Measurements from ENCODE around the gene PIK3C2B.
A peak's percentile ranks its signal among the peaks of the same experiment; 100 is the strongest.

Gene PIK3C2B

DNA sequence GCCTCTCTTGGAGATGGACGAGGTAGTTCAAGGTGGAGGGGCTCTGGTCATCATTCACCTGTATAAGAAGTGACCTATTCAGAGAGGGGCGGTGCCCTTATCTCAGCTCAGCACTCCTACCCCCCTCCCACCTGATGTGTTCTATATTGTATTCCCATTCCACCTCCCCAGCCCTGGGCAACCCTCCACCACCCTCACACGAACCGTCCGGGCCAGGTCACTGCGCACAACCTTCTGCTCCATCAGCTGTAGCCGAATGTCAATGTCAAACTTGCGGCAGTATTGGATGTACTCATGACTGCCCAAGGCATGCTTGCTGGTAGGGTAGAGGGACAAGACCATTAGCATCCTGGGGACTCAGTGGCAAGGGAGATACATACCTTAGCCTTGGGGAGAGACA lies 34.3 kb downstream of the PIK3C2B start:
- DNase-seq, result no peak

DNA sequence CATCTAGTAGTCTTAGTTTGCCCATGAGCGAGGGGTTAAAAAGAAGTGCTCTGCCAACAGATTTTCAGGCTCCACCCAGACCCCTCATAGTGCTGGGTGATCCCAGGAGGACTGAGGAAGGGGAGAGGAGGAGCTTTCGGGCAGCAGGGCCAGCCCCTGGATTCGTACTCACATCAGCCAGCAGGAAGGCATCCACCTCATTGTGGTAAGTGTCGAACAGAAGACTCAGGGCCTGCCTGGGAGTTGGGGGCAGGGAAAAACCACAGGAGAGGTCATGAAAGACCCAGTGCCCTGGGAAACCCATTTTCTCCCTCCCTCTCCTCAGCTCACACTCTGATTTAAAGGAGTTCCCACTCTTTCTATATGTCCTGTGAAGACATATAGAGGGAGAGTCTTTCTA lies 34.9 kb downstream of the PIK3C2B start:
- DNase-seq, result no peak

DNA sequence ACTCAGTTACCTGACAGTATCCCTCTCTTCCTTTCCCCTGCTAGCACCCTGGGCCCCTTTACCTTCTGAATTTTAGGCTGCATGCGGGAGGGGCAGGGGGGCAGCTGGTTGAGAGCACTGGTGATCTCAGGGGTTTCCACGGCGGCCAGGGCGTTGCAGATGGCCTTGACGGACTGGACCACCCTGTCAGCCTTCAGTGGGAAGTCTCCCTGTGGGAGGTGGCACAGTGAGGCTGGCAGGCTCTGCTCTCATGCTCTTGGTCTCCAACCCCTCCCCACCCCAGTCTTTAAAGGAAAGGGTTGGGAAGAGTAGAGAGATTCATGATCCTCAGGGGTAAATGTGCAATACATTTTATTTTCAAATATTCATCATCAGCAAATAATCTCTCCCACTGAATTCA lies 36.9 kb downstream of the PIK3C2B start:
- no peak for DNase-seq

DNA sequence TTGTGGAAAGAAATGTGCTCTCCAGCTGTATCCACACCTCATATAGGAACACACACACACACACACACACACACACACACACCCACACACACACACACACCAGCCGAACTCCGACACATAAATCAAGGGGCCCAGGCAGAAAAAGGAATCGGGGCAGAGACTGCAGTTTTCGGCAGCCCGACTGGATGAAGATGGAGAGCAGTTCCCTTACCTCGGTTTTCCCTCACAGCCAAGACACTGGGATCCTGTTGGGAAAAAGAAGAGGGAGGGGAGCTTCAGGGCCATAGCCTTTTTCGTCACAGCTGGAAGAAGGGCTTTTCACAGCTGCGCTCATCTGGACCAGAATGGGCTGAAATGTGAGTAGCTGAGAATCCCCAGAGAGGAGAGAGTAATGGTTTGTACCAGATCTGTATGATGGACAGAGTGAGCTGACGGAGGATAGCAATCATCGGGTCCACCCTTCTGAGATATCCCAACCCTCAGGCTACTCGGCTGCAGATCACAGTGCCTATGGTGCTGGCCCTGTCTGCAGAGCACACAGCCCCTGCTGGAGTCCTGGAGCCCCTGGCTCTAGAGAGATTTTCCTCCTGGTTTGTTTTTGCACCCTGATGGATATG lies 37.7 kb downstream of the PIK3C2B start:
- no peak for DNase-seq

DNA sequence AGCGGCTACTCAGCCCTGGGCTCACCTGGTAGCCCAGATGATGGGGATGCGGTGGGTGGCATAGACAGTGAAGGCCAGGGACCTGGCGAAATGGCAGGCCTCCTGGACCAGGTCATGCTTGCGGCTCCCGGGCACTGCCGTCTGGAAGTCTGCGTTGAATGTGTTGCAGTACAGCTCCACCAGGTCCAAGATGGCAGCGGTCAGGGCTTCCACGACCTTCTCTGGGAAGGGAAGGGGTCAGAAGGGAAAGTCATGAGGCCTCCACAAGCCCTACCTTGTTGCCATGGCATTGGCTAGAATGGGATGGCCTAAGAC lies 38.8 kb downstream of the PIK3C2B start:
- DNase-seq, result no peak

DNA sequence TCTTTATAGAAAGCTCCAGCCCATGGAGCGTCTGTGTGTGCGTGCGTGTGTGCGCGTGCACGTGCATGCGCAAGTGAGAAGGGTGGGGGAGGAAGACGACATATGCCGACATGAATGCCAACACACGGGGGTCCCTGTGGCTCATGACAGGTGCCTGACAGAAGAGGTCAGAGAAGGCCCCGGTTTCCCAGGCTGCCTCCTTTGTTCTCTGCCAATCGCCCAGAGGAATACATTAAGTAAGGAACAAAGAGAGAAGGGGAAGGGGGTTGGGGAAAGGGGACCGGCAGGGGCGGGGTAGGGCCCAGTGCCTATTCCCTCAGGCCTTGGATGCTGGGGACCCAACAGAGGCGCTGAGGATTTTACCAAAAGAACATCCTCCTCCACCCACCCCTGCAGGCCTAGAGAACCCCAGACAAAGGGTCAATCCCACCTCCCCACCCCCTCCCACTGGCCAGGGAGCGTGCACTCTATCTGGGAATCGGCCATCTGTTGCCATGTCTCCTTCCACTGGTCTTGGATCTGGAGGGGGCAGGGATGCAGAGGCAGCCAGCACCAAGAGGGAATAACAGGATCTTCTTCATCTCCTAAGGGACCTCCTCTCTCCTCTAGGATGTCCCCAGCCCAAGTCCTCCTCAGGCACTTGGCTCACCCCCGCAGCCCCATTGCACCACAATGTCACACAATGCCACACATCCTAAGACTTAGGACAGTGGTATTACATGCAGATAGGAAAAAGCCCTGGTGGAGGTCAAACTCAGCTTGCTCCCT lies 39.4 kb downstream of the PIK3C2B start:
- DNase-seq, result no peak

DNA sequence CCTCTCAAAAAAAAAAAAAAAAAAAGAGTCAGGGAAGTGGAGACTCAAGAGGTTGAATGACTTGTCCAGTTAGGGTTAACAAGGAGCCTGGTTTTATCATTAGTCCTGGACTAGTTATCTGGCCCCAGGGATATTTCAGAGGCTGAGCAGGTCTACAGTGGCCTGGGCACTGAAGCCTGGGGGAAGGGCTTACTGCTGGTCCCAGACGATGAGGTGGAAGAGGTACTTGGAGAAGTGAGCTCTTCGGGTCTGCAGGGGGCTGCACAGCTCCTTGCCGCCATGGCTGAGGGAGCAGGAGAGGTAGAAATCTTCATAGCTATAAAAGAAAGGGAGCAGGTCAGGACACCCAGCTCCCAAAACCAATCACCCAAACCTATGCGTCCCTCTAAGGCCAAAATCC lies 40.1 kb downstream of the PIK3C2B start:
- no peak for DNase-seq

DNA sequence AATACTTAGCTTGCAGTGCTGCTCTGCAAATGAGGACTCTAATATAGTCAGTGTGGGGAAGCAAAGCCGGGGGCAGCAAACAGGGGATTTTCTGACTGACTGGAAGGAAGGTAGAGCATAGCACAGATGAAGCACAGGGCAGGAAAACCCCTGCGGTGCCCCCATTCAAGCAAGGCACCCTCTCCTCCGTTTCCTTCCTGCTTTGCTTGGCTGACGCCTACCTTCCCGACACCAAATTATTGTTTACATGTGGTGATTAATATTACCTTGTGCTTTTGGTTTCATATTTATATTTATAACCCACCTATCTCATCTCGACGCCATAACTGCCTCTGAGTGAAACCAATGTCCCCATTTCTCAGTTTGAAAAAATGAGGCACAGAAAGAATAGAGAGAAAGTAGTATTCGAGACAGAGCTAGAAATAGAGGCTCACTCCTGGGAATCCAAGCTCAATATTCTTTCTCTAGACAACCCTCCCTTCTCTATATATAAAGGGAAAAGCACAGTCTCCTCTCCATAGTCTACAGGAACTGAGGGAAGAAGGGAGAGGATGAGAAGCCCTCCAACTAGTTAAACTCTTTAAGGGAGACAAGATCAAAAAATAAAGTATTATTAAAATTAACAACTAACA lies 41.3 kb downstream of the PIK3C2B start:
- peak; percentile 51 to 74 (median 65) for DNase-seq

DNA sequence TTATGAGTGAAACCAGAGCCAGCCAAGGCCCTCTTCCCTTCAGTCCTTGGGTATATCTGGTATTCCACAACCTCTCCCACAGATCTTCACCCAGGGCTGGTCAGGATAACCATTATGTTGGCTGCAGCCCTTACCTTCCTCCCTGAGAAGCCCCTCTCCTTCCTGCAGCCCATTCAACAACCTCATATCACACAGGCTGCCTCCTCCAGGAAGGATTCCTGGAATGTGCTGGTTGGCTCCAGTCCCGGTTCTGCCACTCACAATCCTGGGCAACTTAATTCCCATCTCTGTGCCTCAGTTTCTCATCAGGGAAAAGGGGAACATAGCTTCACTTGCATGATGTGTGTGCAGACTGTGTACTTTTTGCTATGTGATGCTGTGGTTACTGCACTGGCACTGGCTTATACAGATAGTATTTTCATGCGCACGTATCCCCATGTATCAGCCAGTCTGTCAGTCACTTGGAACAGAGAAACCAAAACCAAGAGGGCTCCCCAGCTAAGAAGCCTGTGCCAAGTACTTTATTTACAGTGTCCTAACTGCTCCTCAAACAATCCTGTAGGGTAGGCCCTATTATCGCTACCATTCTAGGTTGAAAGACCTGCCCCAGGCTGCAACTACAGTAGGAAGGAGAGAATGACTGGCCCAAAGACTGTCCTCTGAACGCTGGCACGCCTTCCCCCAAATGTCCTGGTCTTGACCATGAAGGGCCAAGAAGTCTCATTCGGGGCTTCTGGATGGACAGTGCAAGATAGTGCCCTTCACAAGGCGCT lies 43.1 kb downstream of the PIK3C2B start:
- no peak for DNase-seq

DNA sequence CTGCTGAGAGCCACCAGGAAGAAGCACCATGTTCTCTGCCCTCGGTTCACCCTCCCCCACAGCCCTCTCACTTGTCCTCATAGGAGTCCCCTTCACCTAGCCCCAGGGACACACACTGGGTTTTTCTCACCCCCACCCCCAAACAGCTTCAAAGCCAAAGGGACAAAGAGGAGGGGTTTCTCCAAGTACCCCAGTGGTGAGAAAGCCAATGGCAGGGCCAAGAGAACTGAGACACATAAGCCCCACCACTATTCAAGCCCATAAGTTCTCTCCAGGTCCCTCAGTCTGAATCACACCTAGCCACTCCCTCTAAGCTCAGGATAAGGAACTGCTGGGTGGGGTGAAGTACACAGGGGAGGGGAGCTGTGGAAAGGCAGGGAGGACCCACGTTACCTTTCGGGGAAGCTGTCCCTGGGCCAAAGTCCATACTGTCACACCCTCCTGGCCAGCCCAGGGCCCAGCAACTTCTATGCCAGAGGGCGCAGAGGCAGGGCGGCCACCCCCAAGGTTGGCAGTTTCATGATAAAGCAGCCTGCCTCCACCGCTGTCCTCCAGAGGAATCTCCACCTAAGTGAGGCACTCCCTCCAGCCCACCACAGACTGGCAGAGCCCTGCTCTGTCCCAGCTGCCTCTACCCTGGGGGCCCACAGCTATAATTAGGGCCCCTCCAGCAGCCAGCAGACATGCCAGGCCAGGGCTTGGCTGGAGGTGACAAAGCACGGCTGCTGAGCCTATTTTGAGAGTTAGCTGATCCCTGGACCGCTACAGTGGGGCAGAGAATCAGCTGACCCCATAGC lies 43.9 kb downstream of the PIK3C2B start:
- DNase-seq, result no peak

DNA sequence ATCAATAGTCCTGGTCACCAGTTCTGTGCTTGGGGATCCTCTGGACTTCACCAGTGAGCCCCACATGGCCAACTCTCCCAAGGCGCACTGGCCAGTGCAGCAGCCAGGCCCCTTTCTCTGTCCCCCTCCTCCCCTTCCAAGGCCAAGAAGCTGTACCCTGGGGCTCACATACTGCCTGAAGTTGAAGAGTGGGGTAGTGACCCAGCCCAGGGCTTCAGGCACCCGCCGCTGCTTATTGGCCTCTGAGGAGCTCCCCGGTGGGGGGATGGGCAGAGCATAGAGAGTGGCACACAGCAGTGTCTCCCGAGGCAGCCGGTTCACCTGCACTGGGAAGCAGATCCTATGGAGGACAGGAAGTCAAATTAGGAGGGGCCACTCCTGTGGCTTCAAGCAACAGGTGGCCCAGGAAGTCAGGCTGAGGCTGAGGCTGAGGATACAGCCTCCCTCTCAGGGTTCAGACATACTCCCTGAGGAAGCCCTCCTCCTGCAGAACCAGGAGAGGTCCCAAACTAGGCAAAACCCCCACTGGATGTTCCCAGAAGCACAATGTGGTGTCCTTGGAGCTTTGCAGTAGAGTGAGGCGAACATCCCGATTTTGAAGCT lies 44.8 kb downstream of the PIK3C2B start:
- DNase-seq, result no peak

DNA sequence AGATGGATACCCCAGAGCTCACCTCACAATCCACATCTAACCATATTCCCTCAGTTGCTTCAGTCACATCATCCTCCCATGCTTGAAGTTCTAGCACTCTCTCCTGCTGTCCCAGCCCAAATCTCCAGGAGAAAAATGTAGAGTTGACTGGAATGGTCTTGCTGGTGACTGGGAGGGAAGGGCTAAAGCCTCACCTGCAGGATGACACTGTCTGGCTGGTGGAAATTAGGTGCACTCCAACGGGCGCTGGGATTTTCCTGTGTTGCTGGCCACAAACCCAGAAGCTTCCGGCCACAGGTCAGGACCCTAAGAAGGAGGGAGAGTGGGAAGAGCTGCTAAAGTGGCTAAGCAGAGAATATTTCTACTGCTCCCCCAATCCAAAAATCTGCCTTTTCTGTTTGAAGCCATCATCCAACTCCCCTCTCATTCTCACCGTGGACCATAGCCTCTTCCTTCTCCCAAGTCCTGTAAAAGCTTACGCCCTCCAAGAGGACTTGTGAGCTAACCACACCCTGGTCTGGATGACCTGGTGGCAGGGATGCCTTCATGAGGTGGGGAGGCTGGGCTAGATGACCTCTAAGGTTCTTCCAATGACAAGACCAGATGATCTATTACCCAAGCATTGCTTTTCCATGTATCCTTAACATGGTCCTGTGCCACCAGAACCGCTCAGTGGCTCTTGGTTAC lies 45.5 kb downstream of the PIK3C2B start:
- DNase-seq, result no peak

DNA sequence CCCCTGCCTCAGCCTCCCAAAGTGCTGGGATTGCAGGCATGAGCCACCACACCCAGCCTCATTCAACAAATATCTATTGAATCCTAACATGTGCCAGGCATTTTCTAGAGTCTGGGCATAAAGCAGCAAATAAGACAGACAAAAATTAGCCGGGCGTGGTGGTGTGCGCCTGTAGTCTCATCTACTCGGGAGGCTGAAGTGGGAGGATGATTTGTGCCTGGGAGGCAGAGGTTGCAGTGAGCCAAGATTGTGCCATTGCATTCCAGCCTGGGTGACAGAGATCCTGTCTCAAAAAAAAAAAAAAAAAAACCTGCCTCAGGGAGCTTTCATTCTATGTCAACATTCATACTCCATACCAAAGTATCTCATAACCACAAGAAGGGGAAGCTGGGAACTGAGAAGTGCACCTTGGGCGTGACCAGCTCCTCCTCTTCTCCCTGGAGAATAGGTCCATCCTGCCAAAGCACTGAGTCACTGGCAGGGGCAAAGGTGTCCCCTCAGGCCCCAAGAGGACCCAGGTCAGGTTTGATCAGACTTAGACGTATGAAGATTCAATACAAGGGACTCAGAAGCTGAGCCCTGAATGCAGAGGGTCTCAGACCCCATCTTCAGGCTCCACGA lies 46.2 kb downstream of the PIK3C2B start:
- DNase-seq, result no peak

DNA sequence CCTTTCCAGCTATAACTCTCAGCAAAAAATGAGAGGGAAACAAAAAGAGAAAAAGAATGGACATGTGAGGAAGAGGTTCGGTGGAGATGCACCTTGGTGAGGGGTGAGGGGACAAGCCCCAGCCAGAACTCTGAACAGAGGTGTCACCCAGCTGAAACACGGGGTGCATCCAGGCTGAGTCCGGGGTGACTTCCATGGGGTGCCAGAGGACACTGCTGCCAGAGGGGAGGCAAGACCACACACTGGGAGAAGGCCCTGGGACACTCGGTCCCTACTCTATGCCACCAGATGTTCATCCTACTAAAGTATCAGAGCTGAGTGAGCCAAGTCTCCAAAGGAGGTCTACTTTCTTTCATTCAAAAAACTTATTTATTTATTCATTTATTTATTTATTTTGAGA lies 46.9 kb downstream of the PIK3C2B start:
- DNase-seq, result no peak

DNA sequence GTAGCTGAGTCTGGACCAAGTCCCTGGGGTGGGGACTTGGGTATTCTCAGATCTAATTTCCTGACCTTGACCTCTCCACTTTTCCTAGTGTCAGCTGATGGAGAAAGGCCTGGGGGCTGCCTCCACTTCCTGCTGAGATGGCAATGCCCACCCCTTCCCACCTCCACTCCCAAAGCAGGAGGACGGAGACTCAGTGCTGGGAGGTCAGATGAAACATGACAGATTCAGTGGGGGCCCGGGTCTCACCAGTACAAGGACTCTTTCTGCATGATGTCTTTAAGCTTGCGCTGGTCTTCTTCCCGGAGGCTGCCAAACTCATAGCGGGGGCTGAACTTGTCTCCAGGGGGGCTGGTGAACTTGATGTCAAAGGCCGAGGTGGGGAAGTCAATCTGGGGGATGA lies 47.4 kb downstream of the PIK3C2B start:
- no peak for DNase-seq

DNA sequence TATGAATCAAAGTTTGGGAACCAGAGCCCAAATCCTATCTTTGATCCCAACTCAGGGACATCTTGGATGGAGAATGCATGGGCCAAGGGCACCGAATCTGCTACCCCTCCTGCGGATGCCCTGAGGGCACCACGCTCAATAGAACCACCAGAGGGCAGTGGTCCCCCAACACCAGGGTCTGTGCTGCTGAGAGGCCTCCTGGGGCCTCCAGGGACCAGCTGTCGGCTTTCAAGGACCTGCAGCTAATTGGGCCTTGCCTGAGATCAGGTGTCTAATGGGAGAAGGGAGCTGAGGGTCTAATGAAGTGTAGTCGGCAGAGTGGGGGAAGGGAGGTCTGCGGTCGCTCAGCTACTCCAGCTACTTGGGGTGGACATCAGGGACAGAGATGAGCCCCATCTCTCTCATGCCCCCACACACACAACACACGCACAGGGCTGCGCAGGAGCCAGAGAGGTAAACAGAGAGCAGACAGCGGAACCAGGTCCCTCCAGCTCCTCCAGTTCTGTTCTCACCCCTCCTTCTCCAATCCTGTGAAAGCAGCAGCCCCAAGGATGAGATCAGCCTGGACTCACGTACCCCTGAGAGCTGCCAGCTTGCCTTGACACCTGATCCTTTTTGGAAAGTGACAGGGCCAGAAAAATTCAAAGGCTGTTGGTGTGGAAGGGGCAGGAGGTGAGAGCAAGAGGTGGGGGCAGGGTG lies 48.0 kb downstream of the PIK3C2B start:
- peak; percentile 47 to 73 (median 69) for DNase-seq

DNA sequence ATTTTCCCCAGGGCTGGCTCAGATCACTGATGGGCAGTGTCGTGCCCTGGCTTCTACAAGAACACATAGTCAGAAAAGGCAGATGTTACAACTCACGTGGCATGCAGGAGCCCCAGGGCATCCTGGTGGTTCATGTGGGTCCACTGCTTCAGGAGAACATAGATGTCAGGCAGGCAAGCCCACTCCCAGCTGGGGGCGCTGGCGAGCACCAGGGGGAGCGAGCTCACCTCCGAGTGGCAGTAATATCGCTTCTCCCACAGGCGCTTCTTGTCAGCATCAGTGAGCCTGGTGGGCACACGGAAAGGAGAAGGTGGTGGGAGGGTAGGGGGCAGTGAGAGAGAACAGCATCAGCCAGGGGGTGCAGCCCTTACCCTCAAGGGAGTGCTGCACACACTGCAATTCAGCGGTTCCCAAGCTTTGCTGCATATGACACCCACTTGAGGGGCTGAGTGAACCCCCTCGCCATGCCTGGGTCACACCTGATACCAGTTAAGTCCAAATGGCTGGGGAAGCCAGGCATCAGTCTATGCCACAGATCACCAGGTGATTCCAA lies 48.7 kb downstream of the PIK3C2B start:
- peak in 4 of 5 donors; percentile 27 to 51 (median 30) for DNase-seq
